OCI-LY1 (cell line): Measurements from ENCODE around the gene ADCY2.

Experiments
- EZH2 ChIP-seq: fragments of 200-600 bp; sonication (generic), shearing (Covaris generic); IDR thresholded peaks from 2 replicates; pipeline ENCODE4 v1.8.0; 2017; ENCODE audit warnings: borderline replicate concordance, mixed run types, mild to moderate bottlenecking, antibody characterized with exemption, low read length, moderate library complexity, mixed read lengths
- TF ChIP-seq, protein P1 (sequence below): fragments of 200-600 bp; sonication (generic), shearing (Covaris generic); IDR thresholded peaks from 2 replicates; pipeline ENCODE4 v1.5.1; 2017; ENCODE audit warnings: mild to moderate bottlenecking, antibody characterized with exemption, low read length, moderate library complexity, mixed read lengths

DNA sequence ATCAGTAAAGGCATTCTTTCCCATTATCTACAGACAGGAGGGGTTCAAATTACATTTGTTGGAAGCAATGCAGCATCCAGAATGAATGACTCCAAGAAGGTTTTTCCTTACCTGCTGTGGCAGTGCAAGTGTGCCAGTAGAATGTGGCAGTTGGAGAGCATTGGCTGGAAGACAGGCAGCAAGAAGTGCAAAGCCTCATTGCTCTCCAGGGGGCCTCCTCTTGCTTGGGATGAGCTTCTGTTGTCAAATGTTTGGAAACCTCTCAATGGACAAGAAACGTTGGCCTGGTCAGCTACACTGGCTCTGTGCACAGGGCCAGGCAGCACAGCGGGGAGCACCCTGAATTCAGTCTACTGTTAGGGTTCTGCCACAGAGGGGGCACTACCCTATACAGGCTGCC, 226.6 kb downstream of the ADCY2 start:
- TF ChIP-seq, protein P1, sequence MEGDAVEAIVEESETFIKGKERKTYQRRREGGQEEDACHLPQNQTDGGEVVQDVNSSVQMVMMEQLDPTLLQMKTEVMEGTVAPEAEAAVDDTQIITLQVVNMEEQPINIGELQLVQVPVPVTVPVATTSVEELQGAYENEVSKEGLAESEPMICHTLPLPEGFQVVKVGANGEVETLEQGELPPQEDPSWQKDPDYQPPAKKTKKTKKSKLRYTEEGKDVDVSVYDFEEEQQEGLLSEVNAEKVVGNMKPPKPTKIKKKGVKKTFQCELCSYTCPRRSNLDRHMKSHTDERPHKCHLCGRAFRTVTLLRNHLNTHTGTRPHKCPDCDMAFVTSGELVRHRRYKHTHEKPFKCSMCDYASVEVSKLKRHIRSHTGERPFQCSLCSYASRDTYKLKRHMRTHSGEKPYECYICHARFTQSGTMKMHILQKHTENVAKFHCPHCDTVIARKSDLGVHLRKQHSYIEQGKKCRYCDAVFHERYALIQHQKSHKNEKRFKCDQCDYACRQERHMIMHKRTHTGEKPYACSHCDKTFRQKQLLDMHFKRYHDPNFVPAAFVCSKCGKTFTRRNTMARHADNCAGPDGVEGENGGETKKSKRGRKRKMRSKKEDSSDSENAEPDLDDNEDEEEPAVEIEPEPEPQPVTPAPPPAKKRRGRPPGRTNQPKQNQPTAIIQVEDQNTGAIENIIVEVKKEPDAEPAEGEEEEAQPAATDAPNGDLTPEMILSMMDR: no peak
- TF ChIP-seq EZH2: no peak
